C4-2B (cell line): ENCODE results near the gene ERP44.

Experiments used
- CTCF ChIP-seq: fragments of 450-650 bp; conservative IDR thresholded peaks from 2 replicates; pipeline ENCODE4 v1.5.1; 2017; ENCODE audit warnings: mild to moderate bottlenecking
- ZFX ChIP-seq: fragments of 450-650 bp; IDR thresholded peaks from 2 replicates; pipeline ENCODE4 v1.6.1; 2017

DNA sequence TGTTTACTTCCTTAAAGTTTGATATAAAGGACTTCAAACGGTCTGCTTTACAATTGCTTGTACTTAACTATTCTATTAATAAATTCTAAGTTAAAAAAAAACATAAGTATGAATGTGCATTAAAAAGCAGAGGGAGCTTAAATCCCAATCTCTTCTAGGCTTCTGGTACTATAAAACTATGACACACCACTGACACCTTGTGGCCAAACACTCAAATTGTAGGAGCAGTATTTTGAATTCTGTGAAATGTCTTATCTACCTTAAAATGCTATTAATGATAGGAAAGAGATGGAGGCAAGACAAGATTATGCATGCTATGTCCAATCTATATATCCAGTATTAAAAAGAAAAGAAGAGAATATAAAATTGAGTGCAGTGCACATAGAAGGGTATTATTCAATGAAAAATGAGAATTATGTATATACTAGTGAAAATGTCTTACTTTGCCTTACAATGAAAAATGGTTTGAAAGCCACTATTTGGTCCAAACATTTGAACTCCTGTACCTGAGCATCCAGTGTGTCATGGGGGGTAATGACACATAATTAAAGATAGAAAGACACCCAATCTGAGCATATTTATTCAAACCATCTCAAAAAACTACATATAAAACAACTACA, 87.6 kb downstream of the ERP44 start:
- TF ChIP-seq CTCF (peak; percentile 86), ZFX (no peak)
